GM12878 (cell line): ENCODE data around the gene MFAP3L.

Experiments
- EZH2 ChIP-seq: IDR thresholded peaks from 2 replicates; pipeline ENCODE4 v1.6.1; 2012; ENCODE audit warnings: low read depth, mild to moderate bottlenecking, control low read depth, inconsistent platforms, low read length, borderline replicate concordance; ENCODE audit not compliant: control insufficient read depth
- SIN3A ChIP-seq: IDR thresholded peaks from 2 replicates; pipeline ENCODE4 v1.6.1; 2012; ENCODE audit warnings: low read depth, low read length, improper control_type of control experiment
- TF ChIP-seq, protein P1 (sequence below): IDR thresholded peaks from 2 replicates; pipeline ENCODE4 v1.6.1; 2012; ENCODE audit warnings: low read depth, low read length, improper control_type of control experiment
- TF ChIP-seq, protein P2 (sequence below), 3 experiments: IDR thresholded peaks in 2 of 3; conservative IDR thresholded peaks in 1 of 3; 2 replicates each; pipeline ENCODE4 v1.5.1; 2011; ENCODE audit warnings: low read depth in 3 of 3, low read length in 3 of 3, mild to moderate bottlenecking in 3 of 3, control low read depth in 2 of 3, moderate library complexity in 2 of 3, inconsistent platforms in 1 of 3, mixed read lengths in 1 of 3; ENCODE audit not compliant: control insufficient read depth in 2 of 3, insufficient read depth in 1 of 3; ENCODE audit errors: extremely low read depth in 1 of 3

DNA sequence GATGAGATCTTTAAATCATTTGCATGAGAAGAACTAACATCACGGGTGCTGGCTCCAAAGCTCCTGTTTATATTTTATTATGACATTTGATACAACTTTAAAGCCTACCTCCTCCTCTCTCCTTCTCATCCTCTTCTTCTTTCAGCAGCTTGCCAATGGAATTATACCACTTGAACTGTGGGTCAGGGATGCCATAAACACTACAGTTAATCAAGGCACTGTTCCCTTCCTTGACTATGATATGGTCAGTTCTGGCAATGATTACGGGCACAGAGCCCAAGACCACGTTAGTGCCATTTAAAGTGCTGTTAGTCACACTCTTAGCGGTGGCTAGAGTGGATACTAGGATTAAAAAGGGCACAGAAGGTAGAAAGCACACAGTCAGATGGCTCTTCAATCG, 20.7 kb downstream of the MFAP3L start:
- no peak for TF ChIP-seq SIN3A
- TF ChIP-seq, protein P1, sequence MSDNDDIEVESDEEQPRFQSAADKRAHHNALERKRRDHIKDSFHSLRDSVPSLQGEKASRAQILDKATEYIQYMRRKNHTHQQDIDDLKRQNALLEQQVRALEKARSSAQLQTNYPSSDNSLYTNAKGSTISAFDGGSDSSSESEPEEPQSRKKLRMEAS = no peak
- TF ChIP-seq, protein P2, sequence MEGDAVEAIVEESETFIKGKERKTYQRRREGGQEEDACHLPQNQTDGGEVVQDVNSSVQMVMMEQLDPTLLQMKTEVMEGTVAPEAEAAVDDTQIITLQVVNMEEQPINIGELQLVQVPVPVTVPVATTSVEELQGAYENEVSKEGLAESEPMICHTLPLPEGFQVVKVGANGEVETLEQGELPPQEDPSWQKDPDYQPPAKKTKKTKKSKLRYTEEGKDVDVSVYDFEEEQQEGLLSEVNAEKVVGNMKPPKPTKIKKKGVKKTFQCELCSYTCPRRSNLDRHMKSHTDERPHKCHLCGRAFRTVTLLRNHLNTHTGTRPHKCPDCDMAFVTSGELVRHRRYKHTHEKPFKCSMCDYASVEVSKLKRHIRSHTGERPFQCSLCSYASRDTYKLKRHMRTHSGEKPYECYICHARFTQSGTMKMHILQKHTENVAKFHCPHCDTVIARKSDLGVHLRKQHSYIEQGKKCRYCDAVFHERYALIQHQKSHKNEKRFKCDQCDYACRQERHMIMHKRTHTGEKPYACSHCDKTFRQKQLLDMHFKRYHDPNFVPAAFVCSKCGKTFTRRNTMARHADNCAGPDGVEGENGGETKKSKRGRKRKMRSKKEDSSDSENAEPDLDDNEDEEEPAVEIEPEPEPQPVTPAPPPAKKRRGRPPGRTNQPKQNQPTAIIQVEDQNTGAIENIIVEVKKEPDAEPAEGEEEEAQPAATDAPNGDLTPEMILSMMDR (IDR thresholded peaks at IDR 0.05 in 2 of 3, conservative IDR thresholded peaks at IDR 0.05 in 1 of 3; ENCODE audit: control insufficient read depth in 2 of 3, extremely low read depth in 1 of 3, insufficient read depth in 1 of 3, low read depth in 3 of 3, low read length in 3 of 3) = no peak
- TF ChIP-seq EZH2 = no peak
